Measurements from ENCODE around the gene OSGEP. TPM values are rescaled to one million over a fixed set of nuclear protein-coding genes. Genes with fewer than 3 reads are reported as not detected.

Gene OSGEP
- total RNA-seq, 2 donors from 2014 or later, result 44.3 to 50.7 TPM

- Histone ChIP-seq H3K4me3 (ENCODE audit: low read length) (no peak overlapping the region), H3K27me3 (ENCODE audit: control insufficient read depth, insufficient read depth, low read length, poor library complexity, severe bottlenecking) (no peaks in the 10 kb centered on the region), H3K9me3 (ENCODE audit: control insufficient read depth, low read length) (no peaks in the 10 kb centered on the region), H3K36me3 (ENCODE audit: control insufficient read depth, insufficient read depth, low read length) (peaks cover 22% of the 10 kb centered on the region), H3K9ac (ENCODE audit: extremely low read depth, low read length, poor library complexity, severe bottlenecking) (no peak overlapping the region), H3K27ac (ENCODE audit: low read depth, low read length) (no peak overlapping the region), H3K4me1 (ENCODE audit: control insufficient read depth, insufficient read depth, low read length) (no peaks in the 10 kb centered on the region)
- no peak for DNase-seq
- Mint-ChIP-seq H3K4me3 (no peak overlapping the region), H3K27ac (no peak overlapping the region), H3K4me1 (no peaks in the 10 kb centered on the region), H3K9me3 (peaks cover 6% of the 10 kb centered on the region), H3K36me3 (ENCODE audit: low read depth) (peaks cover 6% of the 10 kb centered on the region), H3K27me3 (ENCODE audit: insufficient read depth) (peaks cover 2% of the 10 kb centered on the region)
- TF ChIP-seq CTCF (conservative IDR thresholded peaks at IDR 0.05), result no peak
- WGBS, 2 experiments (ENCODE audit: insufficient coverage in 1 of 2, insufficient read length in 1 of 2), result 85 to 100% methylated on average over 1 to 2 of the region's 2 CpGs
Observed at GRCh38 chr14:20441461-20441860, 13.2 kb downstream of the OSGEP start.

GRCh38 chr14:20440882-20441281 is 13.7 kb downstream of the OSGEP start:
- Mint-ChIP-seq H3K27me3 (ENCODE audit: insufficient read depth) (peaks cover 5% of the 10 kb centered on the region), H3K36me3 (ENCODE audit: low read depth) (peaks cover 6% of the 10 kb centered on the region), H3K27ac (no peak overlapping the region), H3K9me3 (peaks cover 6% of the 10 kb centered on the region), H3K4me3 (no peak overlapping the region), H3K4me1 (no peaks in the 10 kb centered on the region)
- peak; percentile 40 for TF ChIP-seq CTCF (conservative IDR thresholded peaks at IDR 0.05)
- Histone ChIP-seq H3K36me3 (ENCODE audit: control insufficient read depth, insufficient read depth, low read length) (peaks cover 16% of the 10 kb centered on the region), H3K27me3 (ENCODE audit: control insufficient read depth, insufficient read depth, low read length, poor library complexity, severe bottlenecking) (no peaks in the 10 kb centered on the region), H3K27ac (ENCODE audit: low read depth, low read length) (no peak overlapping the region), H3K9me3 (ENCODE audit: control insufficient read depth, low read length) (no peaks in the 10 kb centered on the region), H3K9ac (ENCODE audit: extremely low read depth, low read length, poor library complexity, severe bottlenecking) (no peak overlapping the region), H3K4me3 (ENCODE audit: low read length) (no peak overlapping the region), H3K4me1 (ENCODE audit: control insufficient read depth, insufficient read depth, low read length) (no peaks in the 10 kb centered on the region)
- DNase-seq, result no peak
- 86 to 96% methylated on average over 3 to 5 of the region's 5 CpGs for WGBS, 2 experiments (ENCODE audit: insufficient coverage in 1 of 2, insufficient read length in 1 of 2)

GRCh38 chr14:20440465-20440864 is 14.1 kb downstream of the OSGEP start:
- peaks cover 12% of the 10 kb centered on the region for H3K36me3 ChIP-seq (ENCODE audit: control insufficient read depth, insufficient read depth, low read length)
- no peak overlapping the region for H3K27ac Mint-ChIP-seq
- no peak overlapping the region for H3K9ac ChIP-seq (ENCODE audit: extremely low read depth, low read length, poor library complexity, severe bottlenecking)
- TF ChIP-seq CTCF (conservative IDR thresholded peaks at IDR 0.05), result no peak
- no peak overlapping the region for H3K4me3 Mint-ChIP-seq
- H3K9me3 ChIP-seq (ENCODE audit: control insufficient read depth, low read length), result no peaks in the 10 kb centered on the region
- peaks cover 6% of the 10 kb centered on the region for H3K9me3 Mint-ChIP-seq
- peaks cover 6% of the 10 kb centered on the region for H3K36me3 Mint-ChIP-seq (ENCODE audit: low read depth)
- peaks cover 10% of the 10 kb centered on the region for H3K27me3 Mint-ChIP-seq (ENCODE audit: insufficient read depth)
- no peaks in the 10 kb centered on the region for H3K27me3 ChIP-seq (ENCODE audit: control insufficient read depth, insufficient read depth, low read length, poor library complexity, severe bottlenecking)
- no peak for DNase-seq
- H3K4me1 Mint-ChIP-seq, result peaks cover 4% of the 10 kb centered on the region
- H3K27ac ChIP-seq (ENCODE audit: low read depth, low read length), result no peak overlapping the region
- H3K4me1 ChIP-seq (ENCODE audit: control insufficient read depth, insufficient read depth, low read length), result no peaks in the 10 kb centered on the region
- no peak overlapping the region for H3K4me3 ChIP-seq (ENCODE audit: low read length)
- 75 to 93% methylated on average over 1 to 5 of the region's 5 CpGs for WGBS, 2 experiments (ENCODE audit: insufficient coverage in 1 of 2, insufficient read length in 1 of 2)
